Suppressor macrophage treated with lipopolysaccharide for 4 hours (primary cell): ENCODE data around the gene TMEM171.

Experiments used
- DNase-seq: peaks from one replicate; pipeline ENCODE4 v3.0.0-alpha.2; 2020

Gene TMEM171

DNA sequence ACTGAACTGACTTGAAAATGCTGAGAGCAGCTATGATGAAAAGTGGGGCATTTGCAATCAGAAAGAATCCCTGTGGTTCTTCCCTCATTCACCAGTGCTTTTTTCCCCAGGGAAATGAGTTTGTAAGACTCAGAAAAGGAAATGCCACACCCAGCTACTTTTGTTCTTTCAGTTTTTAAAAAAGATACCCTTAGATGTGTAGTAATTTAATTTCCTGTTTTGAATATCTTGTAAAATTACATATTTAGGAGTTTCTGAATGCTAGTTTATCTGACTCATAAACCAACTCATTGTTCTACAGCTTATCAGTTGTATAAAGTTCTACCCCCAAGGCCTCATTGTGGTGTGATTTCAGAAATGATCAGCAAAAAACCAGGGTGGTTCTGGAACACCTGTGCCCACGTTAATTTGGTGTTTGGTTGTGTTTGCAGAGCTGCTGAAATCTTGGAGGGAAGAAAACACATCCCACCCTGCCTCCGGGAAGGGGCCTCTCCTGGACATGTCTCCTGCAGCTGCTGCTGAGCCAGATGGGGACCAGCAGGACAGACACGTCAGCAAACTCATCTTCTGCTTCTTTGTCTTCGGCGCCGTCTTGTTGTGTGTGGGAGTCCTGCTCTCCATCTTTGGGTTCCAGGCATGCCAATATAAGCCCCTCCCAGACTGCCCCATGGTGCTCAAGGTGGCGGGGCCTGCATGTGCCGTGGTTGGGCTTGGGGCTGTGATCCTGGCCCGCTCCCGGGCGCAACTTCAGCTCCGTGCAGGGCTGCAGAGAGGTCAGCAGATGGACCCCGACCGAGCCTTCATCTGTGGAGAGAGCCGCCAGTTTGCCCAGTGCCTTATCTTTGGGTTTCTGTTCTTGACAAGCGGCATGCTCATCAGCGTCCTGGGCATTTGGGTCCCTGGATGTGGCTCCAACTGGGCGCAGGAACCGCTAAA is 2.8 kb downstream of the TMEM171 start:
- peak; percentile 84 for DNase-seq

DNA sequence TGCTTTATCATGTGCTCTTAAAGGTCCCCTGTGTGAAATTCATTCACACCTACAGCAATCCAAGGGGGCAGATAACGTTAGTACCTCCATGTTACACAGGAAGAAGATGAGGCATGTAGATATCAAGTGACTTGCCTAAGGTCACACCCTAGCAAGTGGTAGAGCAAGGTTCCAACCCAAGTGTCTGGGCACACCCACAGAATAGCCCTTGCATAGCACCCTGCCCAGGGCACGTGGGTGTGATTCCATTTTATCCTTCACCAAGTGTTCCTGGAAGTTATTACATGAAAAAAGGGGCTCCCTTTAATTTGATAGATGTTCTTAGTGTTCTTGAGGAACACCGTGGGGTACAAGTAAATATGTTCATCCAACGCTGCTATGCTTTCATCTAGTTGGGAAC is 4.9 kb downstream of the TMEM171 start:
- DNase-seq, result no peak

DNA sequence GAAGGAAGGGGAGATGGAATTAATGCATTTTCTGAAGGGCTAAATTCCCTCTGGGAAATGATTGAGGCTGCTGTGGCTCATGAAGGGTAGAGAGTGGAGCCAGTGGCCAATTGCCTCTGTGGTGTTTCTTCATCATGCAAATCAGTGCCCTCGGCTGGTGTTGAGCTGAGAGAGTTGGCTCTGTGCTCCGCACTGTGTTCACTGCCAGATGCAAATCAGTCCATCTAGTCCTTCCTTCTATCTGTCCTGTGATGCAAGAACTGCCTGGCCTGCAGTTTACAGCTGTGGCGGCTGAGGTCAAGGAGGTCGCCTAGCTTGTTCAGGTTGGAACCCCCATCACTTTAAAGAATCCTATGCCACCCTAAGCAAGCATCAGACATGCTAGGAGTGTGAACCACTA is 6.0 kb downstream of the TMEM171 start:
- DNase-seq, result no peak

DNA sequence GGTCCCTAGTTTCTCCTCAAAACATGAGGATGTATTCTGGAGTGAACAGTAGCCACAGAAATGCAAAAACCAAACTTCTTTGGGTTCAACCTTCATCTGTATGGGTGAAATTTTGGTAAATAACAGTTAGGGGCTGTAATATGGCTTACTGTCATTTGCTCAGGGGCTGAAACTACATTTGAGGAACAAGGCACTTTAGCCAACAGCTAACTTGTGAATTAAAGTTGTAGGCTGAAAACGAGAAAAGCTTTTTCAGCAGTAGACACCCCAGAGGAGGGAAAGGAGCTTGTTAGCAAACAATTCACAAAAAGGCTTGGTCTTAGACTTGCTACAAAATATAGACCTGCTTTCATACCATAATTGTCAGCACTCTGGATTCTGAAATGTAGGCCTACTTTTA is 6.6 kb downstream of the TMEM171 start:
- no peak for DNase-seq

DNA sequence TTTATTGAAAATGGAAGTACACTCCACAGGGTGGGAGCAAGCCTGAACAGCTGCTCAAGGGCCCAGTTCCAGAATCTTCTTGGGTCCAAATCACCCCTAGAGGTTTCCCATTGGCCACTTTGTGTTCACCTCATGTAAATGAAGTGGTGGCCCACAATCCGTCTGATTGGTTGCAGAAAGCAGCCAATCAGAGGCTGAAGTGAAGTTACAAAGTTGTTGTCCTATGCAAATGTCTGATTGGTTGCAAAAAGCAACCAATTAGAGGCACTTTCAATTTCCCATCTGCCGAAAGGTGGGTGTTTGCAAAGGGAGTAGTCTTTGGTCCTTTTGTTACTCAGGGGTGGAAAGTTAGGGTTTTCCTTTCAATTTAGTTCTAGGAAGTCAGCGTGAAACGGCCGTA is 8.8 kb downstream of the TMEM171 start:
- DNase-seq, result no peak

DNA sequence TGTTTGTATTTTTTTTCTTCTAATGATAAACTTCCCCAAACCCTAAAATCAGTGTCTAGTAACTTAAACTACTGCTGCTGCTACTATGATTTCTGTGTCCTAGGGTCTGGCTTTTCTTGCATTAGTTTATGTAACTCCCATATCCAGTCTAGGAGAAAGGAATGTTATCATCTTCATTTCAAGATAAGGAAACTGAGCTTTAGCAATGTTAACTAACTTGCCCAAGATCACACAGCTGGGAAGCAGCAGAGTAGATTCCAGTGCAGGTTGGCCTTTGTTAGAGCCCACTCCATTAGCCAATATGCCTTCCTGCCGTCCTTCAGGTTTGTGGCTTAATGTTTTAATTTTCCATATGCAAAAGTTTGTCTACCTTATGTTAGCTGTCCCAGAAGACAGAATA is 10.4 kb downstream of the TMEM171 start:
- no peak for DNase-seq

DNA sequence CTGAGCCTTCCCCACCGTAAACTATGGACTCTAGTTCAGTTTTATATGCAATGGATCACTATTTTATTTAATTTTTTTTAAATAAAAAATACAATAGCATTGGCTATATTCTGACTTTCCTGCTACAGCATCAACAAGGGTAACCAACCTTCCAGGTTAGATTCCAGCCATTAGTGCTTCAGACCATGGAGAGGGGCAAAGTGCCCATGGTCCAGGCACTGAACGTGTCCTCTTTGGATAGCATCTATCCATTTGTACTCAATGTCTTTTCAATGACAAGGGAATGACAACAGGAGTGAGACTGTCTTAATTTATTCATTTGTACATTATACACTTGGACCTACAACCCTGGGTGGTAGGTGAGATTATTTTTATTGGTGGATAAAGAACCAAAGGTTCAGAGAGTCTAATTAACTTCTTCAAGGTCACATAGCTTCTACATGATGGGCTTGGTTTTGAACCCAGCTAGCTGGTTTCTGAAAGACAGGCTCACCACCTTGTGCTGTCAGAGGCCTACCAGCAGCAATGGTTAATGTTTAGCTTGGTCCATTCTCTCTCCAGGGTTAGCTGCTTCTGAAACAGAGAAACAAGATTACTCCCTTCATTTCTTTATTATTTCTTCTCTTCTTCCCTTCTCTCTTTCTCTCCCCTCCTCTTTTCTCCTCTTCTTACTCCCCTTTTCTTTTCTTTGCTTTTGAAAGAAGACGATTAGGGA is 11.5 kb downstream of the TMEM171 start:
- no peak for DNase-seq

DNA sequence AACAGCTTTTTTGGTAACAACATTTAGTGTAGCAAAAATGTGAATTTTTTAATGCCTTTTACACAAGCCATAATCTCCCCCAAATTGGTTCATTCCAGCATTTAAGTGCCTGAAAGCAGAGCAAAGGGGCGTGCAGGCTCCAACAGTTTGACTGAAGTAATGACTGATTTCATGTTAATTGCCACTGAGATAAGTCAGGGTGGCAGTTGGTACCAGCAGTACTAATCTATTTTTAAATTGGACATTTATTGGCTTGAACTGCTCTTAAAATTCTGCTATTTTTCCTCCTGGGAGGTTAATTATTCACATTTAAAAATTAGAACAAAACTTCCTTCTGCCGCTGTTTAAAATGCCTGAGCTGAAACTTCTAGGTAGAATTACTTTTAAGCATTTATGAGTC is 12.4 kb downstream of the TMEM171 start:
- no peak for DNase-seq

DNA sequence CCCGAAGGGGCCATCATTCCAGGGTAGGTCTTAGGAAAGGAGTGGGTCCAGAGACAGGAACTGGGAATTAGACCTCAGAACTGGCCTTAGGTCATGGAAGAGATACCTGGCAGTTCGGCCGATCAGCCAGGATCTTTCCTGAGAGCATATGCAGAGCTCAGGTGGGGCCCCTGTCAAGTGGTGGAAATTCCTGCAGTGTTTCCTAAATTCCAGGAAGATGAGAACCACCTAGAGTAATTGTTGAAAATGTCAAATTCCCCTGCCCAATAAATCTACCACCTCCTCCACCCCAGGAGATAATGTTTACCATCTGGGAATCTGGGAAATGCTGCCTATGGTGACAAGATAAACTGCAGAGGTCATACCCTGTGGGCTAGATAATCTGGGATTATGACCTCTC is 14.6 kb downstream of the TMEM171 start:
- no peak for DNase-seq

DNA sequence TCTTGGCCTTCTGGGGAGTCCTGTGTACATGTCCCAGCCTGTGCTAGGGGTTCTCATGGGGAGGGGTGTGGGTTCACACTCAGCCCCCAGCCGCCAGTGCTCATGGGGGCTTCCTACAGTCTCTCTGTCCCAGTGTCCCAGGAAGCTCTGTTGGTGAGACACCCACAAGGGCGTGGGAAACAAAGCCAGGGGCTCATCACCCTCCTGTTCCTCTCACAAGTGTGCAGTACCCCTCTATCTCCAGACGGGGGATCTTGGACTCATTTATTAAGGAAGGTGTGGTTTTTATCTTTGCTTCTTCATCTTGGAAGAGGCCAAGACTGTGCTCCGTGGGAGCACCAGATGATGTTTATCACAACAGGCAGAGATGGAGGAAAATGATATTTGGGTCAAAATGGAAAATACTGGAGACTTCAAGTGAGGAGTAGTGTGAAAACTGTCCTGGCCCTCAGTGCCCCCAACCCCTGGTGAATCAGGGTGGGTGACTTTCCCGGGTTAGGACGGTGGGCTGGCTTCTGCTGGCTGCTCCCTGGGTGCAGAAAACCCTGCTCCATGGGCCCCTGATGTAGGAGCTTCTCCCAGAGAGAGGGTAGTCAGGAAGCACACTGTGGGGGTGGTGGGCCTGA is 15.2 kb downstream of the TMEM171 start:
- peak; percentile 55 for DNase-seq

DNA sequence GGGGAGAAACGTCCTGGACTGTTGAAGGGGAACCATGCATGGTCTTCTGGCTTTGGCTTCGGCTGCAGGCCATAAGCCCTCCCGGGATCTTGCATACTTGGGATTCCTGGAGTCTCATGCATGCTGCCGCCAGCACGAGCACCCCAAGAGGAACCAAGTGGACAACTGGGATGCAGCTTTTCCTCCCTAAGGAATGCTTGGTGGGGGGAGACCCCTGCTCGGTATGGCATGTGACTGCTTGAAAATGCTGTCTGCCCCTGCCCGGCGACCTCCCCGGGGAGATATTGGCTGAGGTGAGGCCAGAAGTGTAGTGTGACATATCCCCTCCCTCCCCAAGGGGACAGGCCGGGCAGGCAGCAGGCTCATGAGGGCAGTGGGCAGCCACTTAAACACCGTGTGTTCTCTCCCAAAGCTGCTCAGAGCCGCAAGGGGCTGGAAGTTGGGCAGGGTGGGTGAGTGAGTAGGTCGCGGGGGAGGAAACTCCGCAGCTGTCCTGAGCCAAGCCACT is 15.7 kb downstream of the TMEM171 start:
- no peak for DNase-seq

DNA sequence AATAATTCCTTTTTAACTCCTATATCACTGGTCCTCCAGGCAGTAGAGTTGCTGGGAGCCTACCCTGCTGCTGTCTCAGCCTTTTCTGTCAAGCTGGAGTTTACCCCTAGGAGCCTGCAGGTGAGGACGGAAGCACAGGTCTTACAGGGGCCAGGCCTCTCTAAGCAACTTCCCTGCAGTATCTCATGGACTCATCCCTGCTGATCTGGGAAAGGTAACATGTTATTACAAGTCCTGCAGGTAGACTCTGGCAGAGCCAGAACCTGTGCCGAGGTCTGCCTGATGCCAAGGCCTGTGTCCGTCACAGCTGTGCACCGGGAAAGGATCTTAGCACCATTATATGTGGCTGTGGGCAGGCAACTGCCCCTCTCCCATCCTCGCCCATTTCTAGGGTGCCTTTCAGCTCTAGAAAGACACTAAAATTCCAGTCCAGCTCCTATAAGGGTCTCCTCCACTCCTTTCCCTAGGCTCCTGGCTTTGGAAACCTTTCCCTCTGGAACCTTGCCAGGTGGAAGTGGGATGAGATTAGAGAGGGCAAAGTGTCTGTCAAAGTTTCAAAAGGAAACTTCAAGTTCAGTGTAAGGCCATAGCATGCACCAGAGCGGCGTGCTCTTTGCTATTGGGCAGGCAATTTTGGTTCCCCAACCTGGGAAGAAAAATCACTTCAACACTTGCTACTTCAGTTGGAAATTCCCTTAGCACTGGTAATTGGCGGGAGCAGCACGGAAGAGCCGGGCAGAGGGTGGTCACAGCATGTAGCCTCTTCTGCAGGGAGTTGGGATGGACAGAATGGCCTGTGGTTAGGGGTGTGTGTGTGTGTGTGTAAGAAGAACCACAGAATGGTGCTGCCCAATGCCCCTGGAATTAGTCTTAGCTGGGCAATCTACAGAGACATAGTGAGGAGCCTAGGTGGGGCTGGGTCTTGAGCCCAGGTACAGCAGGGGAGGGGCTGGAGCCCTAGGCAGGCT is 17.5 kb downstream of the TMEM171 start:
- DNase-seq, result no peak

DNA sequence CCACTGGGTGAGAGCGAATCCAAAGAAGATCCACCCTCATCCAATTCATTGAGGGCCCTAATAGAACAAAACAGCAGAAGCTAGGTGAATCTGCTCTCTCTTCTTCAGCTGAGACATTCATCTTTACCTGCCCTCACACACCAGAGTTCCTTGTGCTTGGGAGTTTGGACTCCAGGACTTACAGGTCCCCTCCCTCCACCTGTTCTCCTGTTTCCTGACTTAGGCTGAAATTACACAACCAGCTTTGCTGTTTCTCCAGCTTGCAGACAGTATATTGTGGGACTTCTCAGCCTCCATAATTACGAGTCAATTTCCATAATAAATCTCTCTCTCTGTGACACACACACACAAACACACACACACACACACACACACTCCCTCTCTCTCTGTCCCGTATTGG is 19.1 kb downstream of the TMEM171 start:
- DNase-seq, result no peak

DNA sequence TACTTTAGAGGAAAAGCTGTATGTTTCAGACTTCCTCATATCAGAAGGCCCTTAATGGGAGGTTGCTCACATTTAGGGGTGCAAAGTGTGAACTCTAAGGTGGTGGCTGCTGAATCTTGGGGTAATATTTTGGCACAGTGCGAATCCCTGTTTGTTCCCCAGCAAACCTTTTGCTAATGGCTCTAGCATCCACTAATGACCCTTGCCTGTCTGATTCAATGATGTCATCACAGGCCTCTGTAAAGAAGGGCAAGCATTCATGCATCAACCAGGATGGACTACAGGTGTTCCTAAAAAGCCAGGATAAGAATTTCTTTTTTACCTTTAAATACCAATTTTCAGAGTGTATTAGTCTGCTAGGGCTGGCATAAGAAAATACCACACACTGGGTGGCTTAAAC is 20.4 kb downstream of the TMEM171 start:
- no peak for DNase-seq

DNA sequence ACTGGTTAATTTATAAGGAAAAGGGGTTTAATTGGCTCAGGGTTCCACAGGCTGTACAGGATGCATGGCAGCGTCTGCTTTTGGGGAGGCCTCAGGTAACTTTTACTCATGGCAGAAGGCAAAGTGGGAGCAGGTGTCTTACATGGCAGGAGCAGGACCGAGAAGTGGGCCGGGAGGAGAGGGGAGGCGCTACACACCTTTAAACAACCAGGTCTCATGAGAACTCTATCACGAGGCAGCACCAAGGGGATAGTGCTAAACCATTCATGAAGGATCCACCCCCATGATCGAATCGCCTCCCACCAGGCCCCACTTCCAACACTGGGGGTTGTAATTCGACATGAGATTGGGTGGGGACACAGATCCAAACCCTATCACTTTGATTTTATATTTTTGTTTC is 21.7 kb downstream of the TMEM171 start:
- no peak for DNase-seq

DNA sequence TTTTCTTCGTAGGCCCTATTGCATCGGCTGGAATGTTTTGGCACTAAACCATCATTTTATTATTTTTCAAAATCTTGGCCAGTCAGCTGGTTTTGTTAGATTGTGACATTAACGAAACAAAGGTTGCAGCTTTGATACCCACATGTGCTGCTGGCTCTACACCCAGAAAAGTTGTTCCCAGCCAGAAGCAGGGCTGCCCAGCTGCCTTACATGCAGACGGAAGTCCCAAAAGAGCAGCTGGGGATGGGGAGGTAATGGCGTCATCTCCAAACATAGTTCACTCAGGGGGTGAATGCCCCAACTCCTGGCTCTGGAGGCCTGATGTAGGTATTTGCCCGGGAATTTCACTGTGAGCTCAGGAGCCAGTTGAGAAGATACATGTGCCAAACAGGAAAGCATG is 23.3 kb downstream of the TMEM171 start:
- DNase-seq, result no peak

DNA sequence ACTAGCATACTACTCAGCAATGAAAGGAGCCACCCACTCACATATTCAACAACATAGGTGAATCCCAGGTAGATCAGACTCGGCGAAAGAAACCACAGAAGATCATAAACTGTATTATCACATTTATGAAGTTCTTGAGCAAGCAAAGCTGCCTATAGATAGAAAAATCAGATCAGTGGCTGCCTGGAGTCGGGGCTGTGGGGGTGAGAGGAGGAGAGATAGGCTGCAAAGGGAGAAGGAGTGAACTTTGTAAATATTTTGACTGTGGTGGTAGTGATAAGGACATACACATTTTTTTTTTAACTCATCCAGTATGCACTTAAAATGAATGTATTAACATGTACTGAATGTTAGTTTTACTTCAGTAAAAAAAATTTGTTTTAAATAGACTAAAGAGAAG is 29.2 kb downstream of the TMEM171 start:
- DNase-seq, result no peak

DNA sequence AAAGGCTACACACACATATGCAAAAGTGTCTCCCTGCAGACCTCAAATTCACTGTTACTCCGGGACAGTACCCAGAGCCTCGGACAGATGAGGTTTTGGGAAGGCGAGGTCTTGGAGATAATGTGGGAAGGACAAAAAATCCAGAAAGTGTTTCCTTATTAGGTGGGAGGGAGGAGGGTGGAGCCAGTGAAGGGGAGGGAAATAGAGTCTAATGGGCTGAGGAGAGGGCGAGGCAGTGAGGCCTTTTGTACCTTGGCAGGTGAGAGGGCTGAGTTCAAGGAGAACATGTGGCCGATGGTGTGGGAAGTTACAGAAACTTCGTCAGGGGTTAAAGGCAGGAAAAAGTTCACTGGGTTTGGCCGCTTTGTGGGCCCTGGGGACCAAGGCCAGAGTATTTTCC is 30.5 kb downstream of the TMEM171 start:
- no peak for DNase-seq

DNA sequence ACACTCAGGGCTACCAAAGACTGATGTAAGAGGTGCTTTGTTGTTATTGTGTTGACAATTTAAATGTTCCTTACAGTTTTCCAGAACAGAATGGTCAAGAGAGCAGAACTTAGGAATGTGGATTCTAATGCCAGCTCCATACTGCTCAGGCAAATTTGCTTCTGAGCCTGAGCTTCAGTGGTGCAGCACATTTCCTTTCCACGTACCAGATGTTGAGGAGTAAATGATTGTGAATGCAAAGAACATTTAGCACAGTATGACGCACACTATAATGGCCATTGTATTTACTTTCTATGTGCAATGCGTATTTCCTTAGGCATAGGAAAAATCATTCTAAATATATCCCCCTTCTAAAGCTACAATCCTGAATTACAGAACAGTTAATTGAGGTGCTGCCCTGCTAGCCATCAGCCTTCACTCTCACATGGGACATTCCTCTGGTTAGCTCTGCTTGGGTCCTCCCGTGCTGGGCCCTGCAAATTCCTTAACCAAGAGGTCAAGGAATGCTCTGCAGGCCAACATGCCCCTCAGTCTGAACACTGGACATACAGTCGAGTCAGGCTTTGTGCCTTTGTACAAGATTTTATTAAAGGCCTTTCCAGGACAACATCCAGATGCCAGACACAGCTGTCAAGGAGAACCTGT is 31.5 kb downstream of the TMEM171 start:
- DNase-seq, result no peak

DNA sequence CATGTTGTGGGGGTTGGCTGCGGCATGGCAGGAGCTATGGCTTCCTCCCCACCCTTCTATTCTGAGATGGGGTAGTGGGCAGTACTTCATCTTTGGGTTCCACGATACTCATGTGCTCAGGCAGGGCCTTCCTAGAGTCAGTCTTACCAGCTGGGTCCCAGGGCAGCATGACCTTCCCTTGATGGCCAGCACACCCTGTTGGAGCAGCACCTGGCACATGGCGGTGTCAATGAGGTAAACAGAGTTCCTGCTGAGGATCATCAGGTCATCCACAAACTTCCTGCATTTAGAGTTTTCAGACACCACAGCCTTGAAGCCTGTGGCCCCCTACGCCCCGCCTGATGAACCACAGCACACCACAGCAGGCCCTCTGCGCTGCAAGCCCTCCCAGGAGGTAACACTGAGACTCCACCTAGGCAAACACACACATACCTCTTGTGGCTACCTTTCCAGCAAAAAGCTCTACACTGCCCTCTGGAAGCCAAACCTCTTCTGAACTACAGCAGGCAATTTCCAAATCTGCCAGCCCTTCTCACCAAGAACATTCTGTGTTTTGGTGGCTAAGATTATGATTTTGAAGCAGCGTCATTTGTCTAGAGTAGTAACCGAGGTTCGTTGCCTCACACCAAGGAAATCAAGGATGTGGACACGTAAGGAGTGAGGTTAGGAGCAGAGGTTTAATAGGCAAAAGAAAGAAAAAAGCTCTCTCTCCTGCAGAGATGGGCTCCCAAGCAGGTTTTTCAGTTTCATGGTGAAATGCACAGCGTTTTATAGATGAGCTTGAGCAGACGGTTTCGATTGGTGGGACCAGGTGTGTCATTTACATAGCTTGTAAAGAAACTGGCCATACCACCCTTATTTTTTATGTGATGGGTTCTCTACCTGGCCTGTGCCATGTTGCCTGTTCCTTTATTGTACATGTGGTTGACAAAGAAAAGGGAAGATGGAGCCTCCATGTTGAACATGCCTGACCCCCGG is 32.3 kb downstream of the TMEM171 start:
- no peak for DNase-seq

DNA sequence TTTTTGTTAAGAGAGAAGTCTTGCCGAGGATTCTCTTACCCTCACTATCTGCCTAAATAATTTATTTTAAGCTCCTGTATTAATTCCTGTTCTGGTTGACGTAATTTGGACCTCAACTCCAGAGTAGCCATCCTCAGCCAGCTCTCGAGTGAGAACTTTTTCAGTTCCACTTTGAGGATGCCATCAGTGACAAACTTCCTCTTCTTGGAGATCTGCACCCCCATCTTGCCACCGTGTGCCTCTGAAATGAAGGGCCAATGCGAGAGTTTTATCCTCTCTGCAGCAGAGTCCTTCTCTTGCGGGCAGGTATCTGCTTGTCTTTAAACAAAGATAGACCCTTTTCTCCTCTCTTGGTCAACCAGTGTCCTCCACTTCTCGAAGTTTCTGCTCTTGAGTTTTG is 33.1 kb downstream of the TMEM171 start:
- no peak for DNase-seq
